Keratinocyte (primary cell): ENCODE measurements around the gene MRPL3. TPM values are rescaled to one million over a fixed set of nuclear protein-coding genes. Genes with fewer than 3 reads are reported as not detected.

ENCODE experiments used
- DNase-seq: peaks from one replicate; pipeline ENCODE4 v3.0.0-alpha.2; 2011; ENCODE audit warnings: low read depth, missing footprints, low spot score
- FAIRE-seq: peaks from 2 replicates; lab custom pipeline; 2011; peaks lifted over from hg19 to GRCh38; lab: Jason Lieb, UNC
- H2AFZ ChIP-seq: 2 replicates; pipeline ENCODE4 v1.6.0; 2012; ENCODE audit warnings: low read length, control low read depth, inconsistent platforms; ENCODE audit not compliant: control insufficient read depth
- H3K27ac ChIP-seq: 2 replicates; pipeline ENCODE4 v1.5.1; 2011; ENCODE audit warnings: low read length; ENCODE audit not compliant: control insufficient read depth, insufficient read depth
- H3K27me3 ChIP-seq: 3 replicates; pipeline ENCODE4 v1.6.0; 2011; ENCODE audit warnings: low read length; ENCODE audit not compliant: control insufficient read depth, insufficient read depth; ENCODE audit errors: extremely low read depth
- H3K36me3 ChIP-seq, 2 experiments: 2 replicates in 1 of 2; 3 replicates in 1 of 2; pipeline ENCODE4 v1.5.1; 2011; ENCODE audit warnings: low read length in 2 of 2, mild to moderate bottlenecking in 1 of 2; ENCODE audit not compliant: control insufficient read depth in 2 of 2, insufficient read depth in 2 of 2; ENCODE audit errors: extremely low read depth in 1 of 2
- H3K4me1 ChIP-seq: 3 replicates; pipeline ENCODE4 v1.5.1; 2011; ENCODE audit warnings: low read length; ENCODE audit not compliant: control insufficient read depth, insufficient read depth; ENCODE audit errors: extremely low read depth
- H3K4me2 ChIP-seq: 3 replicates; pipeline ENCODE4 v1.6.0; 2011; ENCODE audit warnings: low read depth, low read length; ENCODE audit not compliant: control insufficient read depth, insufficient read depth; ENCODE audit errors: extremely low read depth
- H3K4me3 ChIP-seq, 3 experiments: fragments of 200-600 bp in 1 of 3; sonication (generic) in 1 of 3; 2 replicates in 2 of 3; 3 replicates in 1 of 3; pipeline ENCODE4 v1.5.1; 2011 to 2016; ENCODE audit warnings: low read length in 3 of 3, mild to moderate bottlenecking in 3 of 3, control low read depth in 2 of 3, inconsistent platforms in 1 of 3, low read depth in 1 of 3, mixed read lengths in 1 of 3, mixed run types in 1 of 3, moderate library complexity in 1 of 3; ENCODE audit not compliant: control insufficient read depth in 2 of 3, insufficient read depth in 2 of 3; ENCODE audit errors: extremely low read depth in 1 of 3
- H3K79me2 ChIP-seq: 2 replicates; pipeline ENCODE4 v1.6.0; 2012; ENCODE audit warnings: low read length; ENCODE audit not compliant: control insufficient read depth, insufficient read depth
- H3K9ac ChIP-seq: 3 replicates; pipeline ENCODE4 v1.6.0; 2011; ENCODE audit warnings: low read length; ENCODE audit not compliant: control insufficient read depth, insufficient read depth; ENCODE audit errors: extremely low read depth
- H3K9me1 ChIP-seq: 3 replicates; pipeline ENCODE4 v1.6.0; 2011; ENCODE audit warnings: low read length; ENCODE audit not compliant: control insufficient read depth, insufficient read depth; ENCODE audit errors: extremely low read depth
- H3K9me3 ChIP-seq: 2 replicates; pipeline ENCODE4 v1.5.1; 2012; ENCODE audit warnings: low read depth, low read length; ENCODE audit not compliant: control insufficient read depth
- H4K20me1 ChIP-seq: 3 replicates; pipeline ENCODE4 v1.6.0; 2011; ENCODE audit warnings: low read length; ENCODE audit not compliant: control insufficient read depth, insufficient read depth; ENCODE audit errors: extremely low read depth
- CTCF ChIP-seq, 3 experiments: IDR thresholded peaks in 1 of 3; conservative IDR thresholded peaks in 1 of 3; optimal IDR thresholded peaks in 1 of 3; 2 replicates in 2 of 3; 3 replicates in 1 of 3; pipeline versions ENCODE3 to v1.5.1; 2011; ENCODE audit warnings: low read length in 3 of 3, mild to moderate bottlenecking in 3 of 3, moderate library complexity in 2 of 3, control low read depth in 1 of 3, inconsistent platforms in 1 of 3; ENCODE audit not compliant: insufficient read depth in 2 of 3; ENCODE audit errors: extremely low read depth in 1 of 3
- EZH2 ChIP-seq: IDR thresholded peaks from one replicate; pipeline ENCODE4 v1.6.1; 2012; ENCODE audit warnings: inconsistent platforms, mild to moderate bottlenecking, low read length, moderate library complexity
- dilution Hi-C: fragments of 300-500 bp; cut with MboI; formaldehyde crosslinking; loops from one replicate; pipeline ENCODE4 v1.7.0; 2020; ENCODE audit warnings: low sequenced_read_pairs; ENCODE audit not compliant: extremely low pct_ligation_motif_present
- polyA plus RNA-seq, 5 experiments: library from polyadenylated mRNA; depleted of rRNA in 3 of 5; stranded (reverse) in 3 of 5; stranded (forward) in 1 of 5; unstranded in 1 of 5; fragments of >200 nt; gene quantifications; 1 replicate in 1 of 5; 2 replicates in 3 of 5; 3 replicates in 1 of 5; pipeline versions ENCODE4 v1.2.1 to v1.2.3, GENCODE V29; 2011 to 2012; ENCODE audit warnings: missing spikeins in 2 of 5, low read depth in 1 of 5, low replicate concordance in 1 of 5

MRPL3 gene
- polyA plus RNA-seq, 1 donor (not counting 4 experiments of a cell fraction or from before 2014, with no cell fraction given) = 228 TPM

- FAIRE-seq = no peak
Observed at GRCh38 chr3:131427226-131427625, 75.5 kb downstream of the MRPL3 start.

GRCh38 chr3:131421957-131422498, 80.7 kb downstream of the MRPL3 start:
- Histone ChIP-seq H3K79me2 (no peaks in the 10 kb centered on the region), H3K27ac (no peak overlapping the region), H3K9ac (no peak overlapping the region), H4K20me1 (no peaks in the 10 kb centered on the region), H3K9me1 (no peaks in the 10 kb centered on the region), H3K36me3 (no peaks in the 10 kb centered on the region), H2AFZ (no peak overlapping the region), H3K4me3 (no peak overlapping the region), H3K27me3 (peaks cover 6% of the 10 kb centered on the region), H3K4me1 (no peaks in the 10 kb centered on the region), H3K9me3 (no peaks in the 10 kb centered on the region), H3K4me2 (no peak overlapping the region)
- TF ChIP-seq EZH2 = no peak
- no peak for TF ChIP-seq CTCF (optimal IDR thresholded peaks at IDR 0.05 in 1 of 3, IDR thresholded peaks at IDR 0.05 in 1 of 3, conservative IDR thresholded peaks at IDR 0.05 in 1 of 3; ENCODE audit: extremely low read depth in 1 of 3, insufficient read depth in 2 of 3, low read length in 3 of 3)
- no peak for FAIRE-seq
- DNase-seq = no peak
- dilution Hi-C loops = no loop called here

More at GRCh38 chr3:131427226-131427625, 75.5 kb downstream of the MRPL3 start:
- no peaks in the 10 kb centered on the region for H3K9me3 ChIP-seq
- no peaks in the 10 kb centered on the region for H4K20me1 ChIP-seq
- peaks cover 4% of the 10 kb centered on the region for H3K27me3 ChIP-seq
- H2AFZ ChIP-seq = no peak overlapping the region
- no peaks in the 10 kb centered on the region for H3K9me1 ChIP-seq
- no peaks in the 10 kb centered on the region for H3K79me2 ChIP-seq
- H3K27ac ChIP-seq = no peak overlapping the region
- no peak for TF ChIP-seq CTCF (optimal IDR thresholded peaks at IDR 0.05 in 1 of 3, IDR thresholded peaks at IDR 0.05 in 1 of 3, conservative IDR thresholded peaks at IDR 0.05 in 1 of 3; ENCODE audit: extremely low read depth in 1 of 3, insufficient read depth in 2 of 3, low read length in 3 of 3)
- TF ChIP-seq EZH2 = no peak
- dilution Hi-C loops = no loop called here
- no peaks in the 10 kb centered on the region for H3K36me3 ChIP-seq
- no peak for DNase-seq
- H3K4me1 ChIP-seq = no peaks in the 10 kb centered on the region
- no peak overlapping the region for H3K4me3 ChIP-seq
- no peak overlapping the region for H3K4me2 ChIP-seq
- no peak overlapping the region for H3K9ac ChIP-seq
